CD4-positive, alpha-beta T cell treated with Interleukin-4 for 1 hour (primary cell): ENCODE data around the gene NCSTN.

Experiments
- DNase-seq, 2 donors: peaks; one replicate each; pipeline ENCODE4 v3.0.0-alpha.2; 2020 to 2022

The NCSTN gene

DNA sequence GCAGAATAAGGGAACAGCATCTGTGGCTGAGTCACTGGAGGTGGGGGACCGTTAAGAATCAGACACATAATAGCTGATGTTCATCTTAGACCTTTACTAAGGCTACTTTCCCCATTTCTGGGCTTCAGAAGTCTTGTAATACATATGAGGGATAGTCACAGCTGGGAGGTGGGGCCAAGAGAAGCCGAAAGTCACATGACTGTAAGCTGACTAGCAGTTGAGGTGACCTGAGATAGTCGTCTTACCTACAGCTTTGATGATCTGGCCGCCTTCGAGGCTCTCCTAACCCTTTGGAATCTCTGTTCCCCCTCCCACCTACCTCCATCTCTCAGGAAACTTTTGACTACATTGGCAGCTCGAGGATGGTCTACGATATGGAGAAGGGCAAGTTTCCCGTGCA lies 9.4 kb downstream of the NCSTN start:
- no peak for DNase-seq

DNA sequence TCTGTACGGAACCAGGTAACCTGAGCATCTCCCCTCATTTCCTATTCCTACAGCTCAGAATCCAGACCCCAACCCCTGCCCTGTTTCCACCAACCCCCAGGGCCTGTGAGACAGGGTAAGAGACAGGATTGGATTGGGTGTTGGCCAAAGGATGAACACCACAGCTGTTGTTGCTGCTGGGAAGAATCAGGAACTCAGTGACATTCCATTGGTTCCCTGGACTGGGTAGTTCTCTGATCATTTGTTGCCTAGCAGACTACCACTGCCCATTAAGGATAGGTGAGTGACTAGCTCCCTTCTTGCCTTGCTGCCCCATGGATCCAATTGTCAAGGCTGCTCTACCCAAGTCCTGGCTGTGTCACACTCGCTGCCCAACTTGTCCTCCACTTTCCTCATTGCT lies 10.0 kb downstream of the NCSTN start:
- DNase-seq, result no peak

DNA sequence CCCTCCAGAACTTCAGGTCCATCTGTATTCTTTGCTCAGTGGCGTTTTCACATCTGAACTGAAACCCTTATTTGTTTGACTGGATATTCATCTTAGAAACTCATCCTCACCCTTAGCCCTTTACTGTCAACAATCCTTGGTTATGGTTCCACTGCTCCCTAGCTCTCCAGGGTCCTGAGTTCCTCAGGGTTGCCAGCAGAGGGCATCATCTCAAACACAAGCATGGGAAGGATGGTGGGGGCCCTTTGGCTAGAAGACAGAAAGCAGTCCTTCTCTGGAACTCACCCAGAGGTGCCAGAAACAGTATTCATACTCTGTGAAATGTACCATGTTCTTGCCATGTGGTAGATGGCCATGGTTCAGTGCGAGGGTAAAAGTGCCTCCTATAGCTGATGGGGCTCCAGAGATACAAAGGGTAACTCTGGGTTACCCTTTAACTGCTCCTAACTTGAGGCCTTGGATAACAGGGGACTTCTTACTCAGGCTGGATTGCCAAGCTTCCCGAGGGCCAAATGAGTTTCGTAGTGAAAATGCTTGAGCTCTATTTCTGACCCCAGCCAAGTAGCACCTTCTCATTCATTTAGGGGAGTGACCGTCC lies 11.3 kb downstream of the NCSTN start:
- DNase-seq, result peak in 1 of 2 donors; percentile 19

- no peak for DNase-seq
These were observed 14.3 kb downstream of the NCSTN start for GRCh38 chr1:160357286-160358002.

- no peak for DNase-seq
These were observed 14.9 kb downstream of the NCSTN start for GRCh38 chr1:160358073-160358472.

GRCh38 chr1:160359559-160360226 lies 16.5 kb downstream of the NCSTN start:
- no peak for DNase-seq

- no peak for DNase-seq
These were observed 17.1 kb downstream of the NCSTN start for GRCh38 chr1:160360227-160360695.

GRCh38 chr1:160361199-160361598 lies 18.0 kb downstream of the NCSTN start:
- DNase-seq, result no peak

DNA sequence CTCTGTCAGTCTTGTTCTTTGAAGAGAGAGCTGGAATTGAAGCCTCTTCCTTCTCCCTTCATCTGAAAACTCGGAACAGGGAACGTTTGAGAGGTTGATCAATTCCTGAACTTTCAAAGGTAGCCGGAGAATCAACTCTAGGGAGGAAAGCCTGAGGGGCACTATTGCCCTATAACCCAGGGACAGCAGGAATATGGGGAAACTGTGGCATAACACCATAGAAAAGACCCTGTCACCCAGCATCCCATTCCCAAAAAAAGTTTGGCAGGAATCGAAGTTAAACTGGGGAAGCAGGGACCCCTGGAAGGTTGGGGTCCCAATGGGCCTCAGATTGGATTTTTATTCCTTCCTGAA lies 18.6 kb downstream of the NCSTN start:
- no peak for DNase-seq

- no peak for DNase-seq
These were observed 19.2 kb downstream of the NCSTN start for GRCh38 chr1:160362168-160362957.

DNA sequence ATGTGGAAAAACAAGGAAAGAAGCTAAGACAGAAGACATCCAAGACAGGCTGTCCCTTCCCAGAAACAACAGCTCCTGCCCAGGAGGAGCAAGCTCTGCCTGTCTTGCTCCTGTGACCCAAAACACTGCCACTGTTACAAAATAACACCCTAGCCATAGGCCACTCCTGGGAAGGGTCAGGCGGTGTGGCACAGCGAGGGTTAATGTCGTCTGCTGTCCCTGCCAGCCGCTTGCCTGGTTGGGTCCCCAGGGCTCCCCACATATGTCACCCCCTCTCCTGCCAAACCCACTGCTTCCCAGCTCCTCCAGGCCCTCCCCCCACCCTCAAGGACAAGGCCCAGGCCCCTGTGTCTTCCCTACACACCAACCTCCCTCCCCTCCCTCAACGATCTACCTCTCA lies 19.8 kb downstream of the NCSTN start:
- no peak for DNase-seq

DNA sequence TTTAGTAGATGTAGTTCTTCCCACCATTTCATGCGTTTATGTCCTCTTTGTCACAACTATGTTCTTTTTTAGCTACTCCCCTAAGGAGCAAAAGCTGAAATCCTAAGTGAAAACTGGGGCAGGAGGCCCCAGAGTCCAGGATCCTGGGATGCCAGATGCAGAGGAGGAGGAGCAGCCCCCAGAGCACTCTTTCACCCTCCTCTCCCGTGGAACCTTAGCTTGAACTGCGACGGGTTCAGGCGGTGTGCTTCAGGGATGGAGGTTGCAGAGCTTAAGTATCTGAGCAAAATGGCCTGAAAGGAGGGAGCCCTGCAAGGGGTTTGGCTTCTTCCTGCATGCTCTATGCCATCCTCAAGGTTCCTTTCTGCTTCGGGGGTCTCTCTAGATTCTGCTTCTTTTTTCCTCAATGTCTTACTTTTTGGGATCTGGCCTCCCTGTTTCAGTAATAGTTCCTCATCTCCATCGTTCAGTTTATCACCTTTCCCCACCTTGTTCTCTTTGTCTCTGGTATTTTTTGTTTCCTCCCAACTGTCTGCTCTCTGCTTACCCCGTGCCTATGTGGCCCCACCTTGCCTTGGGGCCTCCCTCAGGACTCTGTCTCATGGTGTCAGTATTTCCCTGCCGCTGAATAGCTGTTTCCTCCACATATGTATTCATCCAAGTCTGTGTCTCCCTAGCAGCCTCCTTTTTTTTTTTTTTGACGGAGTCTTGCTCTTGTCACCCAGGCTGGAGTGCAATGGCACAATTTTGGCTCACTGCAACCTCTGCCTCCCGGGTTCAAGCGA lies 21.0 kb downstream of the NCSTN start:
- no peak for DNase-seq

DNA sequence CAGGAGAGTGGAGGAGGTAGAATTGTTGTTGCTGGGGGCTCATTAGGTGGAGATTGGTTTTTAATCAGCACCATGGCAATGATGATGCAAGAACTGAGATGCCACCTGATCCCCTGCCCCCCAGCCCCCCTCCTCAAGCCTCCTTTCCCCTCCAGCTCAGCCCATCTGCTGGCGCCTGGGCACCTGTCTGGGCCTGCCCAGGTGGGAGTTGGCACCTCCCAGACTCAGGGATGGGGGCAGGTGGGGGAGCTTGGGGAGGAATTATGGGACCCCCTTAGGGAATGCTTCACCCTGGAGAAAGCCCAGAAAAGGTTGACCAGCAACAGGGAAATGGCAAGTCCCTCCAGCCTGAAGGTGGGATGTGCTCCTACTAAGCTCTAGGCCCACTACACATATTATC lies 22.1 kb downstream of the NCSTN start:
- no peak for DNase-seq

DNA sequence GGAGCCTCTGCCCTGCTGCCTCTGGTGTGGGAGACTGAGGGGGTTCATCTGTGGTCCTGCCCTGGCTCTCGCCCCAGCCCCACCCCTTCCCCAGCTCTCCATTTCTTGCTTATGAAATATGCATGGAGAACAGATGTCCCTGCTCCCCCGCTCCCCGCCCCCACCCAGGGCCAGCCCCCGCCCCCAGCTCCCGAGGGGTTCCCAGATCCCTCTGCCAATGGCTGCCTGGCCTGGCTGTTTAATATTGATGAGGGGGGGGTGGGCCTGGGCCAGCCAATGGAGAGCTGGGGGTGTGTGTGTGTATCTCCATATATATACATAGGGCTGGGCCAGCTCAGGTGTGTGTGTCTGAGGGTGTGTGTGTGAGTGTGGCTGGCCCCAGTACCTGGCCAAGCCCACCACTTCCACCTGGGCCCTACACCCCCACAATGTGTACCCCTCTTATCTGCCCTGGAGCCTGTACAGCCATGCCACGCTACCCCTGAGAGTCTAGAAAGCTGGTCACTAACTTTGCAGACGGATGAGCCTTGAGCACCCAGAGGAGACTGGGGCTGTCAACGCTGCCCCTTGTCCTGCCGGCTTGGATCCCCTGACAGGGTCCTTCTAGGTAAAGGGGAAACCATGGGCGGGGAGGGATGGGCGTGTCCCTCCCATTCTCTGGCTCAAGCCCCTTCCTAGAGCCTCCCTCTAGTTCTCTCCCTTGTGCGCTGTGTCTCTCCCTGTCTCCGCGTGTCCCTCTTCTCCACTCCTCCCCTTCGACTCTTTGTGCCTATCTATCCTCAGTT lies 23.7 kb downstream of the NCSTN start, which contains the start of gene NHLH1:
Gene NHLH1, plus strand, starts transcription at position 341 of the 785 bp plus-strand sequence. CDS start 3,661 bp downstream, outside the sequence.
- no peak for DNase-seq

DNA sequence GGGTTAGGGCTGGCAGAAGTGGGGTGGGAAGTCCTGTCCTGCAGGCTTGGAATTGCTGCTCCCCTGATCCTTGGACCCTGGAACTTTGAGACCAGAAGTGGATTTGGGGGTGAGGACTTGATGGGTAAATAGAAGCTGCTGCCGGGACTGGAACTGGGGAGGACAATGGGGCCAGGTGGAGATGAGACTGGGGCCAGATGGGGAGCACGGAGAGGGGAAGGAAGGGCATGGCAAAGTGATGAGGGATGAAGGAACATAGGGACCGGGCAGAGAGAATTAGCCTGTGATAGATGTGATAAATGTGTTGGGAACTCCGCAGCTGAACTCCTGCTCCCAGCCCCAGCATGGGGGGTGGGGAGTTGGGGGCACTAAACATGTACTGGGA lies 24.3 kb downstream of the NCSTN start:
- DNase-seq, result no peak

- DNase-seq, result no peak
These were observed 25.0 kb downstream of the NCSTN start for GRCh38 chr1:160367934-160368923.

DNA sequence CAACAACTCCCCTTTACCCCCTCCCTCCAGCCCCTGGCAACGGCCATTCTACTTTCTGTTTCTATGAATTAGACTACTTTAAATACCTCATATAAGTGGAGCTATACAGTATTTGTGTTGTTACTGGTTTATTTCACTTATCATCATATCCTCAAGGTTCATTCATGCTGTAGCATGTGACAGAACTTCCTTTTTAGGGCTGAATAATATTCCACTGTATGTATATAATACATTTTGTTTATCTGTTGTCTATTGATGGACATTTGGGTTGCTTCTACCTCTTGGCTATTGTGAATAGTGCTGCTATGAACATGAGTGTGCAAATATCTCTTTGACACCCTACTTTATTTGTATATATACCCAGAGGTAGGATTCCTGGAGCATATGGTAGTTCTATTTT lies 25.9 kb downstream of the NCSTN start:
- no peak for DNase-seq

- no peak for DNase-seq
These were observed 27.6 kb downstream of the NCSTN start for GRCh38 chr1:160370561-160371345.

DNA sequence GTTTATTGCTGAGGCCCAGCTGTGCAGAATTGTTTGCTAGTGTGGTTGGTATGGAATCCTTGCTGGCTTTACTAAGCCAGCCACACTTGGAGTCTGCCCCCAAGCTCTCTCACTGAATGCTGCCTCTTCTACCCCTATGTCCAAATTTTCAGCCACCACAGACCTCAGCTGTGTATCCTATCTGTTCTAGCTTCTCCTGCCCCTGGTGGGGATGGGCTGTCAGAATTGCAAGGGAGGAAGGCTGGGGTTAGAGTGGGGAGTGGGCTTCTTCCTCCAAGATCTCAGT lies 28.1 kb downstream of the NCSTN start:
- DNase-seq, result no peak

DNA sequence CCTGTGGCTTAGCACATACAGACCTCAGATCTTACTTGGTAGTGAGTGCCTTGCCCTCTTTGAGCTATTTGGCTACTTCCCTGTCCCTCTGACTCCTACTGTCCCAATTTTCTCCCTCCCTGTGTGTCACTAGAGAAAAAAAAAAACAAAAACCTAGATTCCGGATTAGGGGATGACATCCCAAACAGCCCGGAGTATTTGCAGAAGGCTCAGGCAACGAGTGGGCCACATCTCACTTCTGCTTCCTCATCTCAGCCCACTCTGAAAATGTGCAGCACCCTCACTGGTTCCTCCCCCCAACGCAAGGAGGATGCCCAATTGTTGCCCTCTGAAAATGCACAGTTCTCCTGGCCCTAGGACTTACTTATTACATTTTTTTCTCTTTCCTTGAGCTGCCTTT lies 28.6 kb downstream of the NCSTN start:
- no peak for DNase-seq
